Tibial nerve (tissue), 4 donors: Measurements from ENCODE around the gene S100A11. TPM values are rescaled to one million over a fixed set of nuclear protein-coding genes. Genes with fewer than 3 reads are reported as not detected.

Experiments
- DNase-seq, 2 donors: peaks; one replicate each; pipeline ENCODE4 v3.0.0-alpha.2; 2019; ENCODE audit warnings: low spot score in 2 of 2
- H3K27ac ChIP-seq, 4 donors: fragments of 200-600 bp; sonication (generic) in 3 of 4; one replicate each; pipeline ENCODE4 v1.5.1; 2017 to 2019; ENCODE audit warnings: mild to moderate bottlenecking in 1 of 4
- H3K27me3 ChIP-seq, 2 donors: fragments of 200-600 bp; sonication (generic) in 1 of 2; one replicate each; pipeline versions ENCODE4 v1.5.1 to v1.6.0; 2017 to 2019
- H3K36me3 ChIP-seq, 3 donors: fragments of 200-600 bp; sonication (generic); one replicate each; pipeline ENCODE4 v1.5.1; 2018 to 2019
- H3K4me1 ChIP-seq, 4 donors: fragments of 200-600 bp; sonication (generic) in 3 of 4; one replicate each; pipeline ENCODE4 v1.5.1; 2017 to 2019
- H3K4me3 ChIP-seq, 4 donors: fragments of 200-600 bp; sonication (generic) in 3 of 4; one replicate each; pipeline ENCODE4 v1.5.1; 2017 to 2019; ENCODE audit warnings: mild to moderate bottlenecking in 1 of 4, moderate library complexity in 1 of 4
- H3K9me3 ChIP-seq, 4 donors: fragments of 200-600 bp; sonication (generic) in 3 of 4; one replicate each; pipeline ENCODE4 v1.5.1; 2017 to 2019
- EP300 ChIP-seq, 2 donors: sonication (generic); formaldehyde crosslinking; IDR thresholded peaks; one replicate each; pipeline ENCODE4 v1.6.1; 2017; ENCODE audit warnings: antibody characterized with exemption in 2 of 2, mild to moderate bottlenecking in 1 of 2
- POLR2A ChIP-seq, 2 donors: fragments of 450-650 bp; IDR thresholded peaks; one replicate each; pipeline ENCODE4 v1.6.1; 2017; ENCODE audit warnings: antibody characterized with exemption in 2 of 2, mild to moderate bottlenecking in 2 of 2, moderate library complexity in 2 of 2
- WGBS, 2 donors: methylation state at CpG; one replicate each; pipeline ENCODE4 v1.1.5; 2018; 5-methylcytosine and 5-hydroxymethylcytosine counted together
- total RNA-seq, 4 donors: library from RNA; depleted of rRNA; stranded (reverse); fragments of >200 nt; gene quantifications; one replicate each; pipeline ENCODE4 v1.1.0, GENCODE V29; 2016
- TF ChIP-seq, protein P1 (sequence below), 5 experiments: fragments of 200-600 bp in 3 of 5; fragments of 450-650 bp in 2 of 5; sonication (generic) in 3 of 5; IDR thresholded peaks; one replicate each; pipeline ENCODE4 v1.5.1; 2016 to 2019; ENCODE audit warnings: antibody characterized with exemption in 5 of 5, mild to moderate bottlenecking in 3 of 5, moderate library complexity in 2 of 5

Gene S100A11
- total RNA-seq, 4 donors from 2014 or later: 85.0 to 267 (median 145) TPM

DNA sequence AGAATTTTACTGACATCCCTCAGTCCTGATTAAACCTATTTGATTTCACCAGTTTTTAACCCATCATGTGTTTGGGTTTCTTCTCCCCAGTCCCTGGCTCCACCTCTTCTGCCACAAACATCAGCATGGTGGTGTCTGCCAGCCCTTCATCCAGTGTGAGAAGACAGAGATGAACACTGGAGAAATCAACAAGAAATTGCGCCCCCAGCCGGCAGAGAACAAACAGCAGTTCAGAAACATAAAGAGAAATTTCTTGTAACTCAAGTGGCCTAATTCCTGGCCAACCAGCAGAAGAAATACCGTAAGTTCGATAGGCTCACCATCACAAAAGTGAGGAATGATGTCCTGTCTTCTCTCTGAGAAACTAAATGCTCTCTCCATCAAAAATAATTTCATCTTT lies 18.3 kb downstream of the S100A11 start:
- Histone ChIP-seq H3K27ac (no peak overlapping the region), H3K27me3 (no peaks in the 10 kb centered on the region), H3K9me3 (no peaks in the 10 kb centered on the region), H3K36me3 (no peaks in the 10 kb centered on the region), H3K4me1 (no peaks in the 10 kb centered on the region), H3K4me3 (no peak overlapping the region)
- TF ChIP-seq, protein P1, sequence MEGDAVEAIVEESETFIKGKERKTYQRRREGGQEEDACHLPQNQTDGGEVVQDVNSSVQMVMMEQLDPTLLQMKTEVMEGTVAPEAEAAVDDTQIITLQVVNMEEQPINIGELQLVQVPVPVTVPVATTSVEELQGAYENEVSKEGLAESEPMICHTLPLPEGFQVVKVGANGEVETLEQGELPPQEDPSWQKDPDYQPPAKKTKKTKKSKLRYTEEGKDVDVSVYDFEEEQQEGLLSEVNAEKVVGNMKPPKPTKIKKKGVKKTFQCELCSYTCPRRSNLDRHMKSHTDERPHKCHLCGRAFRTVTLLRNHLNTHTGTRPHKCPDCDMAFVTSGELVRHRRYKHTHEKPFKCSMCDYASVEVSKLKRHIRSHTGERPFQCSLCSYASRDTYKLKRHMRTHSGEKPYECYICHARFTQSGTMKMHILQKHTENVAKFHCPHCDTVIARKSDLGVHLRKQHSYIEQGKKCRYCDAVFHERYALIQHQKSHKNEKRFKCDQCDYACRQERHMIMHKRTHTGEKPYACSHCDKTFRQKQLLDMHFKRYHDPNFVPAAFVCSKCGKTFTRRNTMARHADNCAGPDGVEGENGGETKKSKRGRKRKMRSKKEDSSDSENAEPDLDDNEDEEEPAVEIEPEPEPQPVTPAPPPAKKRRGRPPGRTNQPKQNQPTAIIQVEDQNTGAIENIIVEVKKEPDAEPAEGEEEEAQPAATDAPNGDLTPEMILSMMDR (IDR thresholded peaks at IDR 0.05): no peak
- no peak for TF ChIP-seq POLR2A (IDR thresholded peaks at IDR 0.05)
- TF ChIP-seq EP300 (IDR thresholded peaks at IDR 0.05): no peak
- 47 to 61% methylated on average over 4 of the region's 4 CpGs for WGBS, 2 donors
- DNase-seq: no peak

DNA sequence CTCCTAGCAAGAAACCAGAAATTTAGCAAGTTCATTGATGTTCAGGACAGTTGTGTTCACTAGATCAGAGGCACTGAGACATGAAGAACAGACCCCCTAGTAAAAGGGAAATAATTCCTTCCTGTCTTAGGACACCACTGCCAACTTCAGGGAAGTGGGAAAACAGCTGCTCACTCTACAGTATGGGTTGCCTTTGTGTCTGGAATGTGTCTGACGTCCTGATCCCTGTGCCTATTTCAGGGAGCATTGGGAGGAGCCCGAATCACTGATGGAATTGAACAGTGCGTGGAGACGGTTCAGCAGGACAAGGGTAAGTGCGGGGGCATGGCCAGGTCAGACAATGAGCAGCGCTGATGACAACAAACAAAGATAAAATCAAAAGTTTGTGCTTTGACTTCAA lies 21.0 kb downstream of the S100A11 start:
- WGBS, 2 donors: 47 to 56% methylated on average over 6 of the region's 6 CpGs
- TF ChIP-seq, protein P1 (IDR thresholded peaks at IDR 0.05): no peak
- Histone ChIP-seq H3K9me3 (no peaks in the 10 kb centered on the region), H3K36me3 (no peaks in the 10 kb centered on the region), H3K27ac (no peak overlapping the region), H3K4me3 (no peak overlapping the region), H3K4me1 (no peaks in the 10 kb centered on the region), H3K27me3 (no peaks in the 10 kb centered on the region)
- no peak for DNase-seq

DNA sequence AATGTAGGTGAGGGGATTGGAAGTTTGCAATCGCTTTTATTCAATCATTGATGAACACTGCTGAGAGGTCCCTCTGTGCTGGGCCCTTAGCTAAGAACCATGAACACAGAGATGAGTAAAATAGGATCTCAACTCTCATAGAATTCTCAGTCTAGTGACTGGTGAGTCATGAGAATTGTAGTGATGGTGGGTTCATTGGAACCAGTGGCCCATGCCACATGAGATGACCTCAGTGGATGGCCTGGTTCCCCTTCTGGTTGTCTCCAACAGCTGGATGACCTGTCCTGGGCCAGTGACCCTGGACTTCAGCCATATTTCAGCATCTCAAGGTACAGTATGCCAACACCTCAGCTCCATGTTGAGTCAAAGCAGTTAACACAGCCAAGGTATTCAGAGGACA lies 21.9 kb downstream of the S100A11 start:
- Histone ChIP-seq H3K4me3 (no peak overlapping the region), H3K9me3 (no peaks in the 10 kb centered on the region), H3K4me1 (no peaks in the 10 kb centered on the region), H3K36me3 (no peaks in the 10 kb centered on the region), H3K27ac (no peak overlapping the region), H3K27me3 (no peaks in the 10 kb centered on the region)
- 96 to 100% methylated on average over 1 of the region's 1 CpG for WGBS, 2 donors
- TF ChIP-seq EP300 (IDR thresholded peaks at IDR 0.05) (no peak), POLR2A (IDR thresholded peaks at IDR 0.05) (no peak)
- TF ChIP-seq, protein P1 (IDR thresholded peaks at IDR 0.05): no peak
- DNase-seq: no peak

DNA sequence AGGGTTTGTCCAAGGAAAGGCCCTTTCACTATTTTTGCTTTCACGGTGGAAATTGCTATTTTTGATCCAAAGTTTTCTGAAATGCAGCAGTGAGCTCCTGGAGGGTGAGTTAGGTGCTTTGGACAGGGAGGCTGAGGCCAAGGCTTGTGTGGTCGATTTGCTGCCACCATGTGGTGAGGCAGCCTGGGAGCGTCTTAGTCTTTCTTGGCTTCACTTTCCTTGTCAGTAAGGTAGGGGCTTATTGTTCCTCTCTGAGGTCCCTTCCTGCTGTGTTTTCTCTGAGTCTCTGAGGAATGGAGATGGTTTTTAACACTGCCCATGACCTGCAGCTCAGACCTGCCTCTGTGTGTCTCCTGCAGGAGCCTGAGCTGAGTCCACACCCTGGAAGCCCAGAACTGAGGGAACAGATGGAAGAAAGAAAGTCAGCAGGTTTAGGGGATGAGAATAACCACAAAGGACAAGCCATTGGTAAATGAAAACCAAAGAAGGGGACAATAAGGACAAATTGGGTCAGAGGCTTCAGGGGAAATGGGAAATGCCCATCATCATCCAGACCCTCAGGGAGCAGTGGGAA lies 23.1 kb downstream of the S100A11 start:
- no peak for DNase-seq
- no peaks in the 10 kb centered on the region for H3K36me3 ChIP-seq
- H3K9me3 ChIP-seq: no peaks in the 10 kb centered on the region
- no peak overlapping the region for H3K27ac ChIP-seq
- H3K4me3 ChIP-seq: no peak overlapping the region
- H3K27me3 ChIP-seq: no peaks in the 10 kb centered on the region
- no peaks in the 10 kb centered on the region for H3K4me1 ChIP-seq
- 16 to 19% methylated on average over 3 of the region's 3 CpGs for WGBS, 2 donors
- TF ChIP-seq, protein P1 (IDR thresholded peaks at IDR 0.05): peak in 3 of 5 experiments; percentile 17 to 51 (median 33)
- TF ChIP-seq EP300 (IDR thresholded peaks at IDR 0.05) (no peak), POLR2A (IDR thresholded peaks at IDR 0.05) (no peak)

DNA sequence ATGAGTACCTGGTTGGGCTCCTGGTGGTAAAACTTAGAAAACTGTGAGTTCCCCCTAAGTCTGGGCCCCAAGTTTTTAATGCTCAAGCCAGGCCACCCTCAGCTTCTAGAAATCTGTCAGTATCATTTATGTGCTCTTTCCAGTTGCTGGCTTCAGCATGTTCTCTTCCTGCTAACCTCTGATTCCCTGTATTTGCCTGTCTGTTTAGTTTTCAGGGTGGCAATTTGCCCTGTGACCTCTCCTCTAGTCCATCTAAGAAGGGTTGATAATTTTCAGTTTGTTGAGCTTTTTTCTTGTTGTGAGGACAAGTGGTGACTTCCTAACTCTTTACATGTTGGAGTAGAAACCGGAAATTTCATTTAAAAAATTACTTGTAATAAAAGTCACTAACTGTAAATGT lies 27.1 kb downstream of the S100A11 start:
- Histone ChIP-seq H3K4me1 (no peaks in the 10 kb centered on the region), H3K9me3 (no peaks in the 10 kb centered on the region), H3K27ac (no peak overlapping the region), H3K36me3 (no peaks in the 10 kb centered on the region), H3K27me3 (no peaks in the 10 kb centered on the region), H3K4me3 (no peak overlapping the region)
- WGBS, 2 donors: 94 to 98% methylated on average over 1 of the region's 1 CpG
- DNase-seq: no peak
- TF ChIP-seq EP300 (IDR thresholded peaks at IDR 0.05) (no peak), POLR2A (IDR thresholded peaks at IDR 0.05) (no peak)
- TF ChIP-seq, protein P1 (IDR thresholded peaks at IDR 0.05): no peak
